ENCODE measurements around the gene SRC.

The SRC gene

DNA sequence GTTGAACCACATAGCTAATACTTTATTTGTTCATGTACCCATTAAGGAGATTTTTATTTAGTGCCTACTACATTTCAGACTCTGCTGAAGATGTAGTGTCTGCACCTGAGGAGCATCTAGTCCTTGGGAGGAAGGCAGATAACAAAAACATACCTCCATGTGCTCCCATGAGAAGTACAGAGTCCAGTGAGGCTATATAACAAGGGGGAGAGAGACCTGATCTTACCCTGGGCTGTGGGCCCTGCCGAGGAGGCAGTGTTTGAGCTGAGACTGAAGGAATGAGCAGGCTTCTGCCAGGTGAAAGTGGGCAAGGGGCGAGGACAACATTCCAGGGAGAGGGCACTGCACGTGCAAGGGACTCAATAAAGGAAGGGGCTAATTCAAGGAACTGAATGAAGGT, 44.4 kb upstream of the SRC start:
- H3K79me2 ChIP-seq (ENCODE audit: insufficient read depth, low read length): peaks cover 32% of the 10 kb centered on the region
- H3K27me3 ChIP-seq (ENCODE audit: low read length): no peaks in the 10 kb centered on the region
- H3F3A ChIP-seq (ENCODE audit: insufficient read depth): no peaks in the 10 kb centered on the region
- H3K9ac ChIP-seq (ENCODE audit: low read length): no peak overlapping the region
- no peak for TF ChIP-seq EZH2phosphoT487 (conservative IDR thresholded peaks at IDR 0.05; ENCODE audit: low read length)
- TF ChIP-seq, protein P1, sequence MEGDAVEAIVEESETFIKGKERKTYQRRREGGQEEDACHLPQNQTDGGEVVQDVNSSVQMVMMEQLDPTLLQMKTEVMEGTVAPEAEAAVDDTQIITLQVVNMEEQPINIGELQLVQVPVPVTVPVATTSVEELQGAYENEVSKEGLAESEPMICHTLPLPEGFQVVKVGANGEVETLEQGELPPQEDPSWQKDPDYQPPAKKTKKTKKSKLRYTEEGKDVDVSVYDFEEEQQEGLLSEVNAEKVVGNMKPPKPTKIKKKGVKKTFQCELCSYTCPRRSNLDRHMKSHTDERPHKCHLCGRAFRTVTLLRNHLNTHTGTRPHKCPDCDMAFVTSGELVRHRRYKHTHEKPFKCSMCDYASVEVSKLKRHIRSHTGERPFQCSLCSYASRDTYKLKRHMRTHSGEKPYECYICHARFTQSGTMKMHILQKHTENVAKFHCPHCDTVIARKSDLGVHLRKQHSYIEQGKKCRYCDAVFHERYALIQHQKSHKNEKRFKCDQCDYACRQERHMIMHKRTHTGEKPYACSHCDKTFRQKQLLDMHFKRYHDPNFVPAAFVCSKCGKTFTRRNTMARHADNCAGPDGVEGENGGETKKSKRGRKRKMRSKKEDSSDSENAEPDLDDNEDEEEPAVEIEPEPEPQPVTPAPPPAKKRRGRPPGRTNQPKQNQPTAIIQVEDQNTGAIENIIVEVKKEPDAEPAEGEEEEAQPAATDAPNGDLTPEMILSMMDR (IDR thresholded peaks at IDR 0.05; ENCODE audit: insufficient read depth, low read length, poor library complexity, severe bottlenecking): no peak
- no peak overlapping the region for H2AFZ ChIP-seq (ENCODE audit: low read depth, low read length, severe bottlenecking)
- H3K9me2 ChIP-seq (replicated peaks; ENCODE audit: insufficient read depth, low read length): no peaks in the 10 kb centered on the region
- no peak overlapping the region for H3K27ac ChIP-seq (ENCODE audit: low read depth, low read length)
- no peak overlapping the region for H3K4me2 ChIP-seq (ENCODE audit: low read depth, low read length, poor library complexity, severe bottlenecking)
- H3K9me3 ChIP-seq (ENCODE audit: insufficient read depth, low read length): no peaks in the 10 kb centered on the region
- peaks cover 6% of the 10 kb centered on the region; the same call in 1 of the 2 replicates for H3K36me3 ChIP-seq (ENCODE audit: low read length)
- H4K20me1 ChIP-seq (ENCODE audit: low read depth, low read length): no peaks in the 10 kb centered on the region
- H3K4me3 ChIP-seq (ENCODE audit: insufficient read depth, low read length, poor library complexity, severe bottlenecking): no peak overlapping the region

DNA sequence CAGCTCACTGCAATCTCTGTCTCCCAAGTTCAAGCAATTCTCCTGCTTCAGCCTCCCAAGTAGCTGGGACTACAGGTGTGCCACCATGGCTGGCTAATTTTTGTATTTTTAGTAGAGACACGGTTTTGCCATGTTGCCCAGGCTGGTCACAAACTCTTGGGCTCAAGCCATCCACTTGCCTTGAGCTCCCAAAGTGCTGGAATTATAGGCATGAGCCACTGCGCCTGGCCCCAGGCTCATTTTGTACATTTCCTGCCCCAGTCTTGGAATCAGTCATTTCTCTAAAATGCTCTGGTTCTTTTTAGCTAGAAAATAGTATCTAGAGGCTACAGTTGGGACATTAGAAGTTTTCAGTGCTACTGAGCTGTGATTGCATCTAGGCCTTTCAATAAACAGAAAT, 43.0 kb upstream of the SRC start:
- no peaks in the 10 kb centered on the region for H3K9me2 ChIP-seq (replicated peaks; ENCODE audit: insufficient read depth, low read length)
- no peak overlapping the region for H3K4me3 ChIP-seq (ENCODE audit: insufficient read depth, low read length, poor library complexity, severe bottlenecking)
- no peaks in the 10 kb centered on the region for H3K9me3 ChIP-seq (ENCODE audit: insufficient read depth, low read length)
- H3K36me3 ChIP-seq (ENCODE audit: low read length): peaks cover 6% of the 10 kb centered on the region; the same call in 1 of the 2 replicates
- no peak overlapping the region for H3K9ac ChIP-seq (ENCODE audit: low read length)
- no peaks in the 10 kb centered on the region for H3F3A ChIP-seq (ENCODE audit: insufficient read depth)
- H4K20me1 ChIP-seq (ENCODE audit: low read depth, low read length): no peaks in the 10 kb centered on the region
- H3K27me3 ChIP-seq (ENCODE audit: low read length): no peaks in the 10 kb centered on the region
- no peak overlapping the region for H3K4me2 ChIP-seq (ENCODE audit: low read depth, low read length, poor library complexity, severe bottlenecking)
- TF ChIP-seq EZH2phosphoT487 (conservative IDR thresholded peaks at IDR 0.05; ENCODE audit: low read length): no peak
- TF ChIP-seq, protein P1 (IDR thresholded peaks at IDR 0.05; ENCODE audit: insufficient read depth, low read length, poor library complexity, severe bottlenecking): no peak
- H3K79me2 ChIP-seq (ENCODE audit: insufficient read depth, low read length): peaks cover 20% of the 10 kb centered on the region
- no peak overlapping the region for H2AFZ ChIP-seq (ENCODE audit: low read depth, low read length, severe bottlenecking)
- no peak overlapping the region for H3K27ac ChIP-seq (ENCODE audit: low read depth, low read length)

DNA sequence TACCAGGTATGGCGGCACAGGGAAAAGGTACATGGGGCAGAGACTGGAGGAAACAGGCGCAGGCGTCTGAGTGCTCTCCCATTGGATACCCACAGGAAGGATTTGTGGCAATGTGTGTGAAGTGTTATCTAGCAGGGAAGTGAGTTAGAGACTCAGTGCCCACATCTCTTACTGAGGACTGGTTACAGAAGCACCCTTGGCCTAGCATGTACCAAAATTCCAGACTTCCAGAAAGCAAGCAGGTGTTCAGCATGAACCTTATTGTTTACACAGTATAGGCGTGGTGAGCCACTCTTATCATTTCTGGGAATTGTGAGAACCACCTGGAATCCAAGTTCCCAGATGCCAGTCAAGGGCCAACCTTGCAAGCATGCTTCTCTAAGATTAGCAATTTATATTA, 42.3 kb upstream of the SRC start:
- H3K79me2 ChIP-seq (ENCODE audit: insufficient read depth, low read length): peaks cover 14% of the 10 kb centered on the region
- no peaks in the 10 kb centered on the region for H4K20me1 ChIP-seq (ENCODE audit: low read depth, low read length)
- H3K9ac ChIP-seq (ENCODE audit: low read length): no peak overlapping the region
- no peak overlapping the region for H3K4me2 ChIP-seq (ENCODE audit: low read depth, low read length, poor library complexity, severe bottlenecking)
- no peak for TF ChIP-seq EZH2phosphoT487 (conservative IDR thresholded peaks at IDR 0.05; ENCODE audit: low read length)
- TF ChIP-seq, protein P1 (IDR thresholded peaks at IDR 0.05; ENCODE audit: insufficient read depth, low read length, poor library complexity, severe bottlenecking): no peak
- no peaks in the 10 kb centered on the region for H3K9me3 ChIP-seq (ENCODE audit: insufficient read depth, low read length)
- H3K9me2 ChIP-seq (replicated peaks; ENCODE audit: insufficient read depth, low read length): no peaks in the 10 kb centered on the region
- no peaks in the 10 kb centered on the region for H3F3A ChIP-seq (ENCODE audit: insufficient read depth)
- H3K27ac ChIP-seq (ENCODE audit: low read depth, low read length): no peak overlapping the region
- no peak overlapping the region for H2AFZ ChIP-seq (ENCODE audit: low read depth, low read length, severe bottlenecking)
- H3K4me3 ChIP-seq (ENCODE audit: insufficient read depth, low read length, poor library complexity, severe bottlenecking): no peak overlapping the region
- no peaks in the 10 kb centered on the region for H3K27me3 ChIP-seq (ENCODE audit: low read length)
- peaks cover 6% of the 10 kb centered on the region; the same call in 1 of the 2 replicates for H3K36me3 ChIP-seq (ENCODE audit: low read length)

Data from SU-DHL-6 (cell line).